MM.1S (cell line): ENCODE data around the gene TNIK.

ENCODE experiments used
- CTCF ChIP-seq: fragments of 300-600 bp; sonication (generic); IDR thresholded peaks from 2 replicates; pipeline ENCODE4 v1.5.1; 2016; ENCODE audit warnings: antibody characterized with exemption, low read length, mixed read lengths
- EZH2phosphoT487 ChIP-seq: fragments of 300-600 bp; sonication (generic); IDR thresholded peaks from 2 replicates; pipeline ENCODE4 v1.6.1; 2018; ENCODE audit warnings: antibody characterized with exemption, low read length

- TF ChIP-seq CTCF (no peak), EZH2phosphoT487 (no peak)
Observed at GRCh38 chr3:171491361-171491760, 31.2 kb upstream of the TNIK start.
